NCI-H1436 treated with DMSO at 0.1 percent for 48 hours (cell line): Measurements from ENCODE around the gene ERICH6.

Source experiments
- DNase-seq: peaks from one replicate; lab custom pipeline; 2025; lab: John Stamatoyannopoulos, UW

ERICH6 gene

DNA sequence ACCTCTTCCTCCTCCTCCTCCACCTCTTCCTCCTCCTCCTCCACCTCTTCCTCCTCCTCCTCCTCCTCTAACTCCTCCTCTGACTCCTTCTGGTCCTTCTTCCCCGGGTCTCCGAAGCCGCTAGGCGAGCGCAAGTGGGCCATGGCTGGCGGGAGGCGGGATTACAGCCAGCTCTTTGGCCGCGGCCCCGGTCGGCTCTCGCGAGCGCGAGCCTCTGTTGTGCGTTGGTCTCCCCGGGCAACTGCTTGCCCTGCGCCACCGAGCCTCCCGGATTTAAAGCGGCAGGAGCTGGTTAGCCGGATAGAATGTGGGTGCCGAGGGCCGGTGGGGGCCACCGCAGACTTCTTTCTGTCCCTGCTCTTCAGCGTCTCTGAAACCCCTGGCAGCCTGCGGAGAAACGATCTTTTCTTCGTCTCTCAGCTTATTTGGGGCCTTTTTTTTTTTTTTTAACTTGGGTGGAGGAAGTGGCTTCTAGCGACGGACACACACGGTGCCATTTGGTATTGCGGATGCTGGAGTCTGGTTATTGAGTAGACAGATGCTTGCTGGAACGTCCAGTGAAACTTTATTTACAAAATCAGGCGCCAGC lies at the start of gene ERICH6:
TSS of gene ERICH6 (minus strand) at position 165 of the 589 bp plus-strand sequence. CDS start at position 143, 22 bp downstream.
- peak; percentile 67 for DNase-seq

DNA sequence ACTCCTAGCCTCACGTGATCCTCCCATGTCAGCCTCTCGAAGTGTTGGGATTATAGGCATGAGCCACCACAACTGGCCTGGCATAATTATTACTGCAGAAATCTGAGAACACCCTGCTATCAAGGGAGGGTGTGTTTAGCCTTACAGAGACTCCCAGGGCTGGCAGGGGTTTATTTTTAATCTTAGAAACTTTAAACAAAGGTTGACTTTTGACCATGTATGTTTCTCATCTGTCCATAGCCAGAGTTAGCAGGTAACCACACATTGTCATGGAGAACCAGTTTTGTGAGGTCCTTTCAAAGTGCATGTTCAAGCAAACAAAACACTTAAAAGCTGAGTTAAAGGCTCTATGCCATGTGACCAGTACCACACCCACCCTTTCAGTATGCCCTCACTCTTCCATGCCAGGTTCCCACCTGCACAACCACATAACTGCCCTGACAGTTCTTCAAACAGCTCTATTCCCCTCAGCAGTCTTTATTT lies 48.1 kb upstream of the ERICH6 start:
- no peak for DNase-seq

DNA sequence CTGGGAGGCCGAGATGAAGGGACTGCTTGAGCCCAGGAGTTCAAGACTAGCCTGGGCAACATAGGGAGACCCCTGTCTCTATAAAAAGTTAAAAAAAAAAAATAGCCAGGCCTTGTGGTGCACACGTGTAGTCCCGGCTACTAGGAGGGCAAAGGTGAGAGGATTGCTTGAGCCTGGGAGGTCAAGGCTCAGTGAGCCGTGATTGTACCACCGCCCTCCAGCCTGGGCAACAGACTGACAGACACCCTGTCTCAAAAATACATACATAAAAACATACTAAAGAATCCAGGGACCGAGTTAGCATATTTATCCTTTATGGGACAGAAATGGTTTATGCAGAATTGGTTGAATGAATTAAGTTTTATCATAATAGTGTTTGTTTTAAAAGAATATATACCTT lies 45.5 kb upstream of the ERICH6 start:
- no peak for DNase-seq

DNA sequence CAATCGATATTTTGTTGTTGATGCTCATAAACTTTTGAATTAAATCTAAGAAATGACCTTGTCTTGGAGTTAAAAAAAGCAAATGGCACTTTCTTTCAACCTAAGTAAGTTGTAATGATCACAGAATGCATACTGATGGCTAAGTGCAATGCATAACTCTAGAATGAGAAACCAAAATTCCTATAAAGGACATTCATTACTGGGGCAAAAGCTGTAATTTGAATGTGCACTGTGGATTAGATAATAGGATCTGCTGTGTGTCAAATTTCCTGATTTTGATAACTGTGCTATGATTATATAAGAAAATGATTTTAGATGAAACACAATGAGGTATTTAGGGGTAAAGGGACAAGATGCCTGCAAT lies 44.9 kb upstream of the ERICH6 start:
- DNase-seq, result no peak

DNA sequence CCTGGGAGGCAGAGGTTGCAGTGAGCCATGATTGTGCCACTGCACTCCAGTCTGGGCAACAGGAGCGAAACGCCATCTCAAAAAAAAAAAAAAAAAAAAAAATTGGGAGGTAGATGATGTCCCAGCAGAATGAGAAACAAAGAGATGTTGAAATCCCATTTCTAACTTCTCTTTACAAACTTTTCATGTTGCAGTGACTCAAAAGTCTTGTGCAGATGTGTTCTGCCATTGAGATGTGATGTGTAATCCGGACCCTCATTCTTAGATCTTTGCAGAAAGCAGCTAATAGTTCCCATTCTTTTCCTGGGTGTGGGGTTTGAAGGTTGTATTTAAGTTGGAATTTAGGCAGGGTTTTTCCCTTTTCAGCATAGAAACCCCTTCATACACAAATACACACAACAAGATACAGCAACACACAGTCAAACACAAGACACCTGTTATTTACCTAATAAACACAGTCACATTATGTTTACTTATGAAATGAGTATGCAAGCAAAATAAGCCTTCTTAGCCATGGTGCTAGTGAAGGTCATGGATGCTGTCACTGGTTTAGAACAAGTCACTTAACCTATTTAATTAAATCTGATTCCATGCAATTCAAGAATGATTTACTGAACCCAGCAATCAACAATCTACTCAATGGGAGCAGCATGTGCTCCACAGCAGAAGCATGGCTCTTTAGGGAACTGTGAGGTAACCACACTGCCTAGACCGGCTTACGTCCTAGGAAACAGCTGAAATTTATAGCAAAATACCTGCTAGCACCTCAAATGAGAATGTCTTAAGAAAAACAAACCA lies 44.4 kb upstream of the ERICH6 start:
- DNase-seq, result peak; percentile 51

DNA sequence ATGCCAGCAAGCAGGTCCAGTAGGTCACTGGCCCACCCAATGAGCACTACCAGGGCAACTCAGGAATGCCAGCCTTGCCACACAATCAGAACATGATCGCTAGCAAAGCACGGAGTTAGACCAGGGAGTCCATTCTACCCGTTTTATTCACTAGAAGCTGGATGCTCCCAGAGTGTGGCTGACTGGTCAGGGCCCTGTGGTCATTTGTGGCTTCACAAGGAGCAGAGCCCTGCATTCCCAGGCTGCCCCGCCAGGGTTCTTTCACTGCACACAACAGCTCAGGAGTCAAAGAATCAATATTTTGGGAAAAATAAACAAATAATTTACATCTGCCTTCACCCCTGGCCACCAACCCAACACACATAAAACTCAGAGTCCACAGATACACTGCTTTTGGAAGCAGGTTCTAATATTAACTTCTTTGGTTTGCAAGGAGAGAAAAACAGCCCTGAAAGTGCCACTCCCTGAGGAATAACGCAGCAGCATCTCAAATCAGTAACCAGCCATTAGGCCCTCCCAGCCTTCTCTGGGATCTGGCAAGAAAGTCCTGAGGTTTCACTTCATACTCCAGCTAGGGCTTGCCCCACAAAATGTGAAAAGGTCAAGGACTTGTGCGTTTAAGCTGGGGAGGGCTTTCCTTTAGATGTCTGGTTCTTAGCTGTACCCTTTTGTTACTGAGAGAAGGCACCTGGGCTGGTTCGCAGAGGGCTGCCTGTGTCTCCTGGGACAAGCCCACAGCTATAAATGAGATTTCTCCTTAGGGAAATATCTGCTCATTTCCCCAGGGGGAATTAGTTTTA lies 43.3 kb upstream of the ERICH6 start:
- DNase-seq, result peak; percentile 55

DNA sequence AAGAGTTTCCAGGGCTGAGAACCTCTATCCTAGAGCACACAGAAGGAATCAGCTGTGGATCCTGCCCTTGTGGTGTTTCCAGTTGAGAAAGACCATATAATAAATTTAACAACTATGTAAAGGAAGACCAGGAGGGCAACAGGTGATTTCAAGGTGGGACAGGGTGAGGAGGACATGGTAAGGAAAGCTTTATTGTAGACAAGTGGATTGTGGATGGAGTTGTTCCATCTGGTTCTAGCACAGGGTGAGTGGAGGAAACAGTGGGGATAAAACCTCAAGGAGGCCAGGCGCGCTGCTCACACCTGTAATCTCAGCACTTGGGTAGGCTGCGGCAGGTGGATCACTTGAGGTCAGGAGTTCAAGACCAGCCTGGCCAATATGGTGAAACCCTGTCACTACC lies 42.1 kb upstream of the ERICH6 start:
- no peak for DNase-seq

DNA sequence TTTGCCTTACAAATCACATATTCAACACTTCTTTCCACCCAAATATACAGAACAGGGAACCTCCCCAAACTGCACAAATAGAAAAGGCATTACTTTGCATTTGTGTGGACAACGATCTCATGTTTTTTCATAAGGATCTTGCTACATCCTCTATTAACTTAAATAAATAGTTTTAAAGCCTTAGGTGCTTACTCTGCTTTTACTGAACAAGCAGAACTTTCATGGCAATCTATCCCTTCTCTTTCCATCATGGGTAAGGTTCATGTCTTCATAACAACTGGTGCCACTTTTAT lies 41.1 kb upstream of the ERICH6 start:
- no peak for DNase-seq

DNA sequence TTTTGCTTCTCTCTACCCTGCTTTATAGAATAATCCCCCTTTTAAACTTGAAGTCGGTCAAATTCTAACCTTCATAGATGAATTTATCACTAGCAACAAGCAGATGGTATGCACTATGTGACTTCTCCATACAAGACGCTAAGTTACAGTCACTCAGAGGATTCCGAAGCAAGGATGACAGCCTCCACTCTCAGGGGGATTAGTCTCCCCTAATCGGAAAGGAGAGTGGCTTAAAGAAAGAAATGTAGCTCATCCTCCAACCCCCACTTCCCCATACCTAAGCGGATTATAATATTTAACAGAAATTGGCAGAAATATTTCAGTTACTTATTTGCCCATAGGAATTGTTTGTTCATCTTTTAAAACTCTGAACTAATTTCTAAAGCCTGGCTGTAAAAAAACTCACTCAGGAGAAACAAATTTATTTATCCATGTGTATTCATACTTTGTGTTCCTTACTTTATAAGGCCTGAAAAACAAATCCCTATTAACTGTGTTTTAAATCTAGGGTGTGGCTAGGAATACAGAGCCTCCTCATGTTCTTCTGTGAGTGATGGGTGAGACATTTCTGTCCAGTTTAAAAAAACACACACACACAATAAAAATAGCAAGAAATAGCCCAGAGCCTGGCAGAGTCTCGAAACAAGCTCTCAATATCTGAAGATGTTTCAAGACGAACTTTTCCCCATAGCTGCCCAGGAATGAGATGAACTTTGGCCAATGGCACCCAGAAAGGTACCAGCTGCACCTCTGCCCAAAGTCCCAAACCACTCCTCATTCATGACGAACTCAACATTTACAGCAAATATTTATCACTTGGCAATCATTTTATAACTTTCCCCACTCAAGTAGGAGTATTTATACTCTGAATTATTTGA lies 40.6 kb upstream of the ERICH6 start:
- DNase-seq, result no peak

DNA sequence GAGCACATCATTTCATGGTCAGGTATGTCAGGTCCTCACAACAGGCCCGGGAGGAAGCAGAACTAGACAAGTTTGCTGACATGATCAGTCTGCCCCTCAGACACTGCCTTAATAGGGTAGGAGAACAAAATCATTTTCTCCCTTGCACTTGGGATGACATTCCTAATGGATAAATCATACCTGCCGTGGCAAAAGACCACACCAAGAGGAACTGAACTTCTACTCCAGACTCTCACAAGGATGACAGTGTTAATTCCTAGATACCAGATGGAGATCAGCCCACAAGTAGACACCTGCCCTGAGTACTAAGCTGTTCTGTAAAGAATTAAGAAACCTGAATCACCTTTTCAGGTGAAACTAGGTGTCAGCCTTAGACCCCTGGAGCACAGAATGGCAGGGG lies 39.8 kb upstream of the ERICH6 start:
- no peak for DNase-seq

DNA sequence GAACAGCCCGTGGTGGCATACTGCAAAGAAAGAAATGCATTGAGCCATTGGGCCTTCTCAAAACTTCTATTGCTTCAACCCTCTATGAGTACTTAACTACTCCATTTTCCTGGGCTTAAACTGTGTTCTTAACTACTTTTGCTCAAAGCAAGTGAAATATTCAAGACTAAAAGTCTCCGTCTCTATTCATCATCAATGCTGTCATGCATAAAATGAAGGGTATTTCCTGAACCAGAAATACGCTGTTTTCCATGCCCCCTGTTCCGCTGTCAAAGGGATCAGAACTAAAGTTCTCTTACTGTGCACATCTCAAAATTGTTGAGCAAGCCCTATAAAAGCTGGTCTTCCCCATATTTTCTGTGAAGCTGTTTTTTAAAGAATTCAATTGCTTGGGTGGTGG lies 39.0 kb upstream of the ERICH6 start:
- DNase-seq, result no peak

DNA sequence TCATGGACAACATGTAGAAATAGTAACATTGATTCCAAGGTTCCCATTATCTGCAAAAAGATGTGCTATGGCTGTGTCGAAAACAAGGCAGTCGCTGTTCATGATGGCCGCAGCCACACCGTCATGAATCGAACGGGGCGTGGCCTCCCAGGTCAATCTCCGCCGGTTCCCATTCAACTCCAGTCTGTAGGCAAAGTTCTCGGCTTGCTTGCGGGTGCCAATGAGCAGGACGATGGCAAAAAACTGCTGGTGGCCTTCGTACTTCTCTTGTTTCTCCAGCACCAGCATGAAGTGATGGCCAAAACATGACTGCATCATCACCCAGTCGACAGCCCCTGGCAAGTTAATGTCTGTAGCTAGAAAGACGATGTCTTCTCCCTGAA lies 38.4 kb upstream of the ERICH6 start:
- no peak for DNase-seq

DNA sequence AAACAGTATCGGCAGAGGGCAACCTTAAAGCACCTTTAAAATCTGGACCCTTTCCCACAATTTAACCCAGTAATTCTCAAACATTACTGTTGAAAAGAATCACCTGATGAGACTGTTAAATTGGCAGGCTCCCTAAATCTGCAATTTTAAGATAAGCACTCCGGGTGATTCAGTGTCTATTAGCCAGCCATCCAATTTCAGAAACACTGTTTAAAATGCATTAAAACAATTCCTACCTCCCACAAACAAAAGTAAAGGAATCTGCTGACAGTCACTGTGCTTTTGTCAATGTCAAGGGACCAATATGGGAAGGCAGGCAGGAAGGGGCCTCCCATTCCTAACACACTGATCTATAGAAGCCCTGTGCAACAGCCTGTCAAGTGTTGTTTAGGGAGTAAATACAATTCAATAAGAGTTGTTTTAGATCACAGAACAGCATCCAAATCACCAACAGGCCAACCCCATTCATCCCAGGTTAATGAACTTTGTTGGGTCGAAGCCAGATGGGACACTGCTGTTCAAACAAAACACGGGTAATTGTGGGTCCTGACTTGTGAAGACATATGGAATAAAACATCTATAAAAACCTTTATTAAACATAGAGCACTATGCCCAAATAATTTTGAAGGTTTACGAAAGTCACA lies 37.9 kb upstream of the ERICH6 start:
- DNase-seq, result no peak

DNA sequence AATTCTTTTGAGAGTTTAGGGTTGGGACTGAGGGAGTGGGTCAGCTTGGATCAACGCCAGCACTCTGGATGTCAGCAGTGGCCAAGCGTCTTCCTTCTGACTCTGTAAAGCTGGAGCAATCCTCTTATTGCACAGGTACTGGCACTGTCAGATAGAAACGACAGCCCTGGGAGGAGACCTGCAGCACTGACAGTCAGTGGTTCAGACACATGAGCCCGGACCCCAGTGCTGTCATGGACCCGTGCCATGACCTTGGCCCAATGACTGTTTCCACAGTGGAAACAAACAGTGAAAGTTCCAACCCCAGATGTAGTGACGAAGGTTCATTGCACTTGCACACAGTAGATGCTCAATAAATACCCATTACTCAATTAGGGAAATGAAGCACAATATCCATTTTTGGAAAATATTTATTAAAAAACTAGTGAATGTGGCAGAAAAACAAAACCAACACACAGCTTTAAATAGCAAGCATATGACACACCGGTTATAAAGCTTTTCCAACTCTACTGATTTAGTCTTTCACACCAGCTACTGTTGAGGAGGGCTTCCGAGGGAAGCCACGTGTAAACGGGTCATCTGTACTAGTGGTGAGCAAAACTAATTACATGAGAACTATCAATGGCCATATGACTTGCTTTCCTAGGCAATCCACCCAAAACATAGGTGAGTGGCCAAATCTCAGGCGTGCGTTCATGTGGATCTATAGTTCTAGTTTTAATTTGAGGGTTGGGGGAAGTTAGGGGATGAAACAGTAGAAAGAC lies 37.2 kb upstream of the ERICH6 start:
- DNase-seq, result no peak

DNA sequence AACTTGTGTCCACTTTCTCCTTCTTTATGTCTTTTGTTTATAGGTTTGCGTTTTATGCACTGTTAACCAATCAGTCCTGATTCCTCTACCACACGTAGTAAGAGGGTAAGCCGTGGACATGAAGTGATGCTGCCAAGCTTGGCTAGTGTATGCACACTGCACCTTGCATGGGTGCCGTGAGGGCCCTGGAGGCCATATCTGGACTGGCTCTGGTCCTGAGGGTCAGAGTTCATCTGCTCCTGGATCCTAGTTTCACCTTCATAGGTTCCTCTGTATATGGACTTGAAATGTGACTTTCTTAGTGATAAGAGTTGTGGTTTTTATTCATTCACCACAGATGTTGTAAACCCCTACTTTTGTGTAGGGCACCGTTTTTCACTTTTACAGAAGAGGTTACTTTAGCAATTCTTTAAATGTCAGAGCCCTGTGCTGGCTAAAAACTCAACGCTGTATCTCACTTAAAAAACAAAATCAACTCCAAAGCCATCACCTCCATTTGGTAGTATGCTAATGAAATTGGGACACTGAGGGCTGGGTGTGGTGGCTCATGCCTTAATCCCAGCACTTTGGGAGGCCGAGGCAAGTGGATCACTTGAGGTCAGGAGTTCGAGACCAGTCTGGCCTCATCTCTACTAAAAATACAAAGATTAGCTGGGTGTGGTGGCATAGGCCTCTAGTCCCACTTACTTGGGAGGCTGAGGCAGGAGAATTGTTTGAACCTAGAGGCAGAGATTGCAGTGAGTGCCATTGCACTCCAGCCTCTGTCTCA lies 36.3 kb upstream of the ERICH6 start:
- no peak for DNase-seq

DNA sequence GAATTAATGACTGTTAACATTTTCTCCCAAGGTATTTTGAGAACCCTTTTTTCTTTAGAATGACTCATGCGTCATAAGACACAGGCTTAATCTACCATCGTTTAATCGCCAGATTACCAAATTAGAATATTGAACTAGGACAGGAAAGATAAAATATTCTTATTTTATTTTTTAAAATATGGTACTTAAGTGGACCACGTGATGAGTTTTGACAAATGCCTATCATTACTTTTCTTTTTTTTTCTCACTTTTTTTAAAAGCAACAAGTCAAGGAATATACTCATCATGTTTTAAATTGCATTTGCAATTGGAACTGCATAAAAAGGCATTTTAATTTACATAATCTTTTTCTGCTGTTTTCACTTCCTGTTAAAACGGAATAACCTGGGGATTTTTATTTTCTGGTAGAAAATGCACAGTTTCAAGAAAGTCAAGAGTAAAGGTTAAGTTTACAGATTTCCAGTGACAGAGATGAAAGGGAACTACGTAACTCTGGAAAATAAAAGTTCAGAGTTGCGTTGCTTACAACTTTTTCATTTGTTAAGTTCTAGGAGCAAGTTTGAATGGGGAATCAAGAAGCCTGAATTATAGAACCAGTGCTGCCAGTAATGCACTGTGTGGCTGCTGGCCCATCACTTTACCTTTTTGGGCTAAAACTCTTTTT lies 35.6 kb upstream of the ERICH6 start:
- DNase-seq, result no peak

DNA sequence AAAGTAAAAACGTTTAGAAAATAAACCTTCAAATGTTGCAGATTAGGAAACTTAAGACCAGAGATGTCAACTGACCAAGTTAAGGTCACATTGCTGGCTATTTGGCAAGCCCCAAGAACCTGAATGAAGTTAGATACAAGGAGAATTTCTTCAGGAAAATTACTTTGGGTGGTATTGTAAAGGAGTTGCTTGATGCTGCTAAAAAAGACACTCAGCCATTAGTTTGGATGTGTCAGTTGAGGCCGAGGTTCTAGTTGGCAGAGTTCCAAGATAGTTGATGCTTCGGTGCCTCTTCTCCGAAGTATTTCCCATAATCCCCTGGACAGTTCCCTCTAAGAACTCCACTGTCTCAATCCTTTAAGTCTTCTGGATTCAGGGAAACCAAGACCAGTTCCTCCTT lies 35.0 kb upstream of the ERICH6 start:
- DNase-seq, result no peak

DNA sequence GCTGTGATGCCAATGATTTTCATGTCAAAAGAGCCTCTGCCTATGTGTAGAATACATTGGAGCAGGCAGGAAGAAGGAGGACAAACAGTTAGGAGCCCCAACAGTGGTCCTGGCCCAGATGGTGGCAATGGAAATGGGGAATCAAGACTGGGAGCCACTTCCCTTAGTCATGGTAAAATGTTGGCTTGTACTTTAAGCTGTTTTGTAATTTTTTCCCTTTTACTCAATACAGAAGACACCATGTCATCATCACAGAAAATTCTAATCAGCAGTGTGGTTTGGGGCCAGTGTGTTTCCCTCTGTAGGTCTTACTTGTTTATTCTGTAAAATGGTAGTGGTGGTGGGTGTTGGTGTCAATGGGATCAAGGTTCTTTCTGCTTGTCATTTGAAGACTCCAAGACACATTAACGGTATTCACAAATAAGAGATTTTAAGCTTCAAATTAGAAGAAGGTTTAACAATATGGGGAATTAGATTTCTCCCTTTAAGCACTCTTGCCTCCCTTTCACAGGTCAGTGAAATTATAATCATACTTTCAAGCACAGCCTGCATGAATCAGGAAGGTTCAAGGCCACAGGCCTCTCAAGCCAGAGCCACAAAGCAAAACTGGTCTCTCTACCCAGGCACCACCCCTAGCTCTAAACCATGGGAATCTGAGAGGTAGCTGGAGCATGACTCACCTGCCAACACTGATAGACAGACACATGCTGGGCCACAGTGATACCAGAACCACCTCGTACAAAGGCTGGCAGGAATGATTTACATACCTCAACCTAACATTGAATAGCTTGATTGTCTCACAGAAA lies 34.4 kb upstream of the ERICH6 start:
- DNase-seq, result no peak
